HuH-7 (cell line): ENCODE results near the gene GPR62.
"Not testable (repeated sequence)": the region's sequence is repeated elsewhere in the genome, so short reads cannot be mapped to it uniquely, and the experiment has no call there.

Source experiments
- DNase-seq: peaks from one replicate; pipeline ENCODE4 v3.0.0; 2011; ENCODE audit warnings: low spot score

Gene GPR62, protein sequence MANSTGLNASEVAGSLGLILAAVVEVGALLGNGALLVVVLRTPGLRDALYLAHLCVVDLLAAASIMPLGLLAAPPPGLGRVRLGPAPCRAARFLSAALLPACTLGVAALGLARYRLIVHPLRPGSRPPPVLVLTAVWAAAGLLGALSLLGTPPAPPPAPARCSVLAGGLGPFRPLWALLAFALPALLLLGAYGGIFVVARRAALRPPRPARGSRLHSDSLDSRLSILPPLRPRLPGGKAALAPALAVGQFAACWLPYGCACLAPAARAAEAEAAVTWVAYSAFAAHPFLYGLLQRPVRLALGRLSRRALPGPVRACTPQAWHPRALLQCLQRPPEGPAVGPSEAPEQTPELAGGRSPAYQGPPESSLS

DNA sequence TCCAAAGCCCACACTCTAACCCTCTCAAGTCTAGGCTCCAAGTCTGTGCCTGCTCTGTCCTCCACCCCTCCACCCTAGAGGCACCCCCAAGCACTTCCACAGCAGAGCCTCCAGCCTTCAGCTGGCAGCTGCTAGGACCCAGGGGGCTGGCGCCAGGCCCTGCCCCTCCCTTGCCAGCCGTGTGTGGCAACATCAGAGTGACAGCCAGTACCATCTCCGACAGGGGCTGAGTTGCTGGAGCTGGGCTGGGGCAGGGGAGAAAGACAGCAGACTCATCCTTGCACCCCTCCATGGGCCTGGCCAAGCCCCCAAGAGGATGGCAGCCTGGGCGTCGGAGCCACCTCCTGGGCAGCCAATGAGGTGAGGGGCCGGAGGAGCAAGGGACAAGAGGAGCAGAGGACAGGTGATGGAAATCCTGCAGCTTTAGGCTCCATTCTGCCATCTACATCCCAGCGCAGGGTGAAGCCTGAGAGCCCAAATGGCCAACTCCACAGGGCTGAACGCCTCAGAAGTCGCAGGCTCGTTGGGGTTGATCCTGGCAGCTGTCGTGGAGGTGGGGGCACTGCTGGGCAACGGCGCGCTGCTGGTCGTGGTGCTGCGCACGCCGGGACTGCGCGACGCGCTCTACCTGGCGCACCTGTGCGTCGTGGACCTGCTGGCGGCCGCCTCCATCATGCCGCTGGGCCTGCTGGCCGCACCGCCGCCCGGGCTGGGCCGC, at the start of gene GPR62:
Gene GPR62 (plus strand): TSS at position 207 of the 718 bp plus-strand sequence. CDS start 272 bp downstream, at position 479.
- no peak for DNase-seq

DNA sequence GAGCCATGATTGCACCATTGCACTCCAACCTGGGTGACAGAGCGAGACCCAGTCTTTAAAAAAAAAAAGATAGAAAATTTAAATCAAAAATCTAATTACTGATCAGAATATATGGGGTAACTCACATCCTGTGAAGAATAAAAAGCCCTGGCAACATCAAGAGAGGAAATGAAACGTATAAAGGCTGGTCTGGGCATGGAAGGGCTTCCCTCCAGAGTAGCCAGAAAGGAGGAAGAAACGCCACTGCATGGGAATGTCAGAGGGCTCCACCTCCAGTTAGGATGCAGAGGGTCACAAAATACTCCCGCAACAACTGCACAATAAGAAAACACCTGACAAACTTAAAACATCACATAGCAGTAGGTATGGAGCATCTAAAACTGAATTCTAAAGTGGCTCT, 47.2 kb upstream of the GPR62 start:
- no peak for DNase-seq

DNA sequence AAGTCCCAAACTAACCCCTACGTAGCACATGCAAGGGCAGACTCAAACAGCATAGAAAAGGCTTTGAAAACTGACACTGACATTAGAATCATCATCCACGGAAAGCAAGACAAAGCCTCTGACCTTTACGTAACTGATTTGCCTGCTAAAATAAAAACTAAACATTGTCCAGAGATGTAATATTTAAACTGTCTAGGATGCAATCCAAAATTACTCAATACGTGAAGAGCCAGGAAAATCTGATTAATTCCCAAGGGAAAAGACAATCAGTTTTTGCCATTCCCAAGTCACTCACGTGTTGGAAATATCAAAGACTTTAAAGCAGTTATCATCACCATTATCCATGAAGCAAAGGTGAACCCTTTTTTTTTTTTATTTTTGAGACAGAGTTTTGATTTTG, 38.8 kb upstream of the GPR62 start:
- no peak for DNase-seq

DNA sequence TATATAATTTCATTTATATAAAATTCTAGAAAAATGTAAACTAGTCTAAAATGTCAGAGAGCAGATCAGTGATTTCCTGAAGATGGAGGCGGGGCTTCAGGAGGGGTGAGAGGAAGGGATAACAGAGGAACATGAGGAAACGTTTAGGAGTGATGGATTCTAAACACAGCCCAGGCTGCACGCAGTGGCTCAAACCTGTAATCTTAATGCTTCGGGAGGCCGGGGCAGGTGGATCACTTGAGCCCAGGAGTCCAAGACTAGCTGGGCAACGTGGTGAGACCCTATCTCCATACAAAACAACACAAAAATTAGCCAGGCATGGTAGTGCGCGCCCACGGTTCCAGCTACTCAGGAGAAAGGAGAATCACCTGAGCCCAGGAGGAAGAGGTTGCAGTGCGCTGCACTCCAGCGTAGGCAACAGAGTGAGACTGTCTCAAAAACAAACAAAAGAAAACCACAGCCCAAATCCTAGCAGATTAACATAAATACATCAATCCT, 34.1 kb upstream of the GPR62 start:
- no peak for DNase-seq

DNA sequence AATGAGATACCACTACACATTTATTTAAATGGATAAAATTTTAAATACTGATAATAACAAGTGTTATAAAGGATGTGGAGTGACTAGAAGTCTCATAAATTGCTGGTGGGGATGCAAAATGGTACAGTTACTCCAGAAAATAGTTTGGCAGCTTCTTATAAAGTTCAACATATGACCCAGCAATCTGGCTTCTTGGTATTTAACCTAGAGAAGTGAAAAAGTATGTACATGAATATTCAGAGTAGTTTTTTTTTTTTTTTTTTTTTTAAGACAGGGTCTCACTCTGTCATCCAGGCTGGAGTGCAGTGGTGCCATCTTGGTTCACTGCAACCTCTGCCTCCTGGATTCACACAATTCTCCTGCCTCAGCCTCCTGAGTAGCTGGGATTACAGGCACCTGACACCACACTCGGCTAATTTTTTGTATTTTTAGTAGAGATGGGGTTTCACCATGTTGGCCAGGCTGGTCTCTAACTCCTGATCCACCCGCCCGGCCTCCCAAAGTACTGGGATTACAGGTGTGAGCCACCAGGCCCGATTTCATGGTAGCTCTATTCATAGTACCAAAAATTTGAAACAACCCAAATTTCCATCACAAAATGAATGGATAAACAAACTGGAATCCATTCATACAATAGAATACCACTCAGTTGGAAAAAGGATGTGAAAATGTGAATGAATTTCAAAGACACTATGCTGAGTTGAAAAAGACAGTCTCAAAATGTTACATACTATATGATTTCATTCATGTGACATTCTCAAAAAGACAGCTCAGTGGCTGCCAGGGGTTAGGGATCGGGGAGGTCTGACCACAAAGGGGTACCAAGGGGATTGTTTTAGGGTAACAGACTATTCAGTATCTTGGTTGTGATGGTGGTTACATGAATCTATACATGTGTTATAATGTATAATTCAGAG, 27.9 kb upstream of the GPR62 start:
- no peak for DNase-seq

DNA sequence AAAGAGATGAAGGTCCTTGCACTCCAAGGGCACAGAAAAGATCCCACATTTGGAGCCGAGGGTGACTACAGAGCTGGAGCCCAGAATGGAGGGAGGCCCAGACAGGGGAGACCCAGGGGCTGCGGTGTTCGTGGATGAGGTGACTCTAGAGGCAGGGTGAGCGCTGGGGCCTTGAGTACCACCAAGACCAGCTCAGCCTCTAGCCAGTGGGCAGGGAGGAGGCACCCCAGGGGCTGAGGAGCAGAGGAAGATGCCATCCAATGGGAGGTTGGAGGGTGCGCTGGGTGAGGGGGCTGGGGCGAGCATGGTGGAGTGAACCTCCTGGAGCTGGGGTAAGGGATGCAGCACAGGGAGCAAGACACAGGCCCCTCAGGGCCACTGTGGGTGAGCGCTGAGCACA, 26.7 kb upstream of the GPR62 start:
- DNase-seq = no peak

DNA sequence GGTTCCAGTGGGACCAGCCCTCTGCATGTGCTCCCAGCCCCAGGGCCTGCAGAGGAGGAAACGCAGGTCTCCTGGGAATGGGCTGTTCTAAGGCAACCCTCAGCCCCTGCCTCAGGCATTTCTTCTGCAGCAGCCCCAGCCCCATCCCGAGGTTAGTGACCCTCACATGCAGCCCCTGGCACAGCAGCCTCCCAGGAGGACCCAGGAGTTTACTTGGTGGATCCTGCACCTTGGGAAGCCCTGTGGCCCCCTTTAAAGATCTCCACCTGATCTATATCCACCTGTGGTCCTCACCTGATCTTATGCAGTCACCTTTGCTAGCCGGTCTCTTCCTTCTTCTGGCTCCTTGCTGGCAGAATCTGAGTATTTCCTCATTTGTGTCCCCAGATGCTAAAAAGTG, 26.2 kb upstream of the GPR62 start:
- not testable (repeated sequence) for DNase-seq

DNA sequence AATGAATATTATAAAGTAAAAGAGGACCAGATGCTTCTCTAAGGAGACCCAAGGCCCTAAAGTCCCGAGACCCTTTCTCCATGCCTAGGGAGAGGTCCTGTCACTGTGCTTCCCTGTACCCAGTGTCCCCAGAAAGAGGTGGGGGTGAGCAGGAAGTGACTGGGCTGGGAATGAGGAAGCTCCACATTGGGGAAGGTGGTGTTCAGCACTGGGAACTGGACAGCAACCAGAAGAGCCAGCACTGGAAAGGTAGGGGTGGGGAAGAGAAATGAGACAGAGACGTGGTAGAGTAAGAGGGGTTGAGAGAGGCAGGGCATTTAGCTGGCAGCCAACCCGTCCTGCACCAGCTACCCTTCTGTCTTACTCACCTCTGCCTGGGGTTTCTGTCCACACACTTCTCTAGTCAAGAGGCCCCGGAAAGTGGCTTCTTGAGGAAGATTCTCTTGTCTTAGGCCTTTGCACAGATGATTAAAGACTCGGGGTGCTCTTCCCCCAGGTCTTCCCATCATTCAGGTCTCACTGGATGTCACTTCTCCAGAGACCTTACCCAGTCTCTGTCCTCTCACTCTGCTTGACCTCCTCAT, 25.7 kb upstream of the GPR62 start:
- DNase-seq = peak; percentile 47

DNA sequence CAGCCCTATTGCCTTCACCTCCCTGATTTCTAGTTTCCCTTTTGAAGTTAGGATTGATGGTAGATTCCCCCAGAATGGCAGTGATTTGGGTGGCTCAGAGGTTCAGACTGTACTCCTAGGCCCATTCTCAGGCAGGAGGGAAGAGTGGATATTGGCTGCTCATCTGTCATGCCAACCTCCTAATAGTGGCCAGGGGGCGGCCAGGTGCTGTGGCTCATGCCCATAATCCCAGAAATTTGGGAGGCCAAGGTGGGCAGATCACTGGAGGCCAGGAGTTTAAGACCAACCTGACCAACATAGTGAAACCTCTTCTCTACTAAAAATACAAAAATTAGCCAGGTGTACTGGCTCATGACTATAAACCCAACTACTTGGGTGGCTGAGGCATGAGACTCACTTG, 24.7 kb upstream of the GPR62 start:
- DNase-seq = no peak

DNA sequence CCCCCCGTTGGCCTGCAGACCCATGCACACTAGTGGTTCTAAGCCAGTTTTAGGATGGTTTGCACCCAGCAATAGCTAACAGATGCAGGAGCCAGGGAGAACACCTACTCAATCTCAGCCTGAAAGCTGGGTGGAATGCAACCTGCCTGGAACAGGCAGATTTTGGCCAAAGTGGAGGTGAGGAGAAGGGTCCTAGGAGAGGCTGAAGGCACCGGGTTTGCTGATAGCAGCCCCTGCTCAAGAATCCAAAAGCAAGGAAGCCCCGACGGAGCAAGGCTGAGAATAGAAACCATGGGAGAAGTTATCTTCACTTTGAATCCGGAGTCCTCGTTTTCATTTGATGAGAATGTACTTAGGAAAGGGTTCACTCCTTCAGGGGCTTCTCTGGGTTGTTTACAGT, 23.4 kb upstream of the GPR62 start:
- no peak for DNase-seq

DNA sequence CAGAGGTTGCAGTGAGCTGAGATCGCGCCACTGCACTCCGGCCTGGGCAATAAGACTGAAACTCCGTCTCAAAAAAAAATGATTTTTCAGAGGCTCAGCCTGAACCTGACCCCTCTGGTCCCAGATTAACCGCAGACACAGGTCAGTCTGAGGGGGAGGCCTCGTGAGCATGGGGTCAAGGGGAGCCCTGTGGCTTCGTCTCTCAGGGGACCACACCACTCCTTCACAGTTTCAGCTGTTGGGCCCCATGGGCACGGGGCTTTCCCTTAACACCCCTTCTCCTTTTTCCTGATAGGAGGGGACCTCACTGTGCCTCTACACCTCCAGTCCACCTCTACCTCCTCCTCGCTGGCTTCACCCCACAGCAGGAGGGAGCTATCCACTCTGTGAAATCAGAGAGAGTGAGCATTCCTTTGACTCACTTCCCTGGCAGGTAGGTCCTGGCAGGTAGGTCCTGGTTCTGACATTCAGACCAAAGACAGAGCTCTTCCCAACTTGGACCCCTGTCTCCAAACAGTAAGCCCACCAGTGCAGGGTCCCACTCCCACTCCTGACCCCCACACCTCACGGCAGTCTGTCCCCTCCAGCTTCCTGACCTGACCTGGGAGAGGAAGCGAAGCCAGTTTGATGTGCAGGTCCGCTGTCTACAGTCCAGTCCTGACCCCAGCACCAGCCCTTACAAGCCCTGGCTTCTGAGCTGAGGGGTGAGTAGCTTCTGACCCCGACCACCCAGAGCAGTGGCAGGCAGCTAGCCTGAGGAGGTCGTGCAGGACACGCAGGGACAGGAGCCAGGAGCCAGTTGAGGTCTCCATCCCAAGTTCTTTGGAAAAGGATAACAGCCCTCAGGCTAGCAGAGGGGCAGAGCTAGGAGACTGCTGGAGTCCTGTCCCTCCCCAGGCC, 22.5 kb upstream of the GPR62 start:
- no peak for DNase-seq

DNA sequence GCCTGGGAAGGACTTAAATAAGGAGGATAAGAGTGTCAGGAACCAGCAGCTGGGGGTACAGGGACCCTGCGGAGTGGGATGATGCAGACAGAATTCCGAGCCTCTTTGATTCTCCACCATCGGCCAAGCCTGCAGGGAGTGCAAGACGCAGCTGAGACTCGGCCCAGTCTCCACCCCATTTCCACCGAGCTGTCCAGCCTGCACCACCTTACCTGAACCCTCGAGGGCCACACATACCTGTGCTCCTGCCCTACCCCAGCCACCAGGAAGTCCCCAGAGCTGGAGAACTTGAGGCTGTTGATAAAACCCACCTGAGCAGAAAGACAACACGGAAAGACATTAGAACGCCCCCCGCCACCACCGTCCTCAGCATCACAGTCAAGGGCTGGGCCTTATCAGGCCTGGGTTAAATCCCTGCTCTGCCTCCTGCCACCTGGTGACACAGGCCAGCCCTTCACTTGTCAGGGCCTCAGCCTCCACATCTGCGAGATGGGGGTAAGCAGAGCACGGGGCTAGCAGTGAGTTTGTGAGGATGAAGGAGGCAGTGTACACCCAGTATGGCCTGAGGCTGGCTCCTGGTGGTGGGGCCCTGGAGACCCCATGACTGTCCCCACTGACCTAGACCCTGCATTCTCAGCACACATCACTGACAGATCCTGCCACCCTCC, 21.6 kb upstream of the GPR62 start:
- no peak for DNase-seq

DNA sequence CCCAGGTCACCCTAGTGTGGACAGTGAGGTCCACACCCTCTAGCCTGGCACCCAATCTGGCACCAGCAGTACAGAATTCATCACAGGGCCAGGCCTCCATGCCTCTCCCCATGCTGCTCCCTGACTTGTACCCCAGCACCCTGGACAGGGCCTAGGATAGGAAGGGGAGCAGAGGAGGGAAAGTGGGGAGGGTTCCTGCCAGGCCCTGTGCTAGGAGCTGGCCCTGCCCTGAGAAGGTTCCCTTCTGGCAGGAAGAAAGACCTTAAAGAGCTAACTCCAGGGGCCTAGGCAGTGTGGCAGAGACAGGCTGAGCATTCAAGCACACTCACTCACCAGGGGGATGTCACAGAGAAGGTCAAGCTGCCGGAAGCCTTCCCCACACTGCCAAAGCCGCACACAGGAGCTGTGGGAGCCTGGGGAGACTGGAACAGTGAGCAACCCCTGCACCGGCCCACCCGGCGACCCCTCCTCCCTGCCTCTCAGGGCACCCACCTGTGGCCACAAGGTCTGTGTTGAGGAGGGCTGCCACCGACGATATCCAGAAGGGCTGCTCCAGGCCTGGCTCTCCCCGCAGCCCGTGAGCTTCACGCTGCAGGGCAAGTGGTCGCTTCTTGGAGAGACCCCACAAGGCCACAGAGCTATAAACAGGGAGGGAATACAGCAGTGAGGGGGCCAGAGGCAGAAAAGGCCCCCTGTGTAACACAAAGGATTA, 20.9 kb upstream of the GPR62 start:
- DNase-seq = no peak

DNA sequence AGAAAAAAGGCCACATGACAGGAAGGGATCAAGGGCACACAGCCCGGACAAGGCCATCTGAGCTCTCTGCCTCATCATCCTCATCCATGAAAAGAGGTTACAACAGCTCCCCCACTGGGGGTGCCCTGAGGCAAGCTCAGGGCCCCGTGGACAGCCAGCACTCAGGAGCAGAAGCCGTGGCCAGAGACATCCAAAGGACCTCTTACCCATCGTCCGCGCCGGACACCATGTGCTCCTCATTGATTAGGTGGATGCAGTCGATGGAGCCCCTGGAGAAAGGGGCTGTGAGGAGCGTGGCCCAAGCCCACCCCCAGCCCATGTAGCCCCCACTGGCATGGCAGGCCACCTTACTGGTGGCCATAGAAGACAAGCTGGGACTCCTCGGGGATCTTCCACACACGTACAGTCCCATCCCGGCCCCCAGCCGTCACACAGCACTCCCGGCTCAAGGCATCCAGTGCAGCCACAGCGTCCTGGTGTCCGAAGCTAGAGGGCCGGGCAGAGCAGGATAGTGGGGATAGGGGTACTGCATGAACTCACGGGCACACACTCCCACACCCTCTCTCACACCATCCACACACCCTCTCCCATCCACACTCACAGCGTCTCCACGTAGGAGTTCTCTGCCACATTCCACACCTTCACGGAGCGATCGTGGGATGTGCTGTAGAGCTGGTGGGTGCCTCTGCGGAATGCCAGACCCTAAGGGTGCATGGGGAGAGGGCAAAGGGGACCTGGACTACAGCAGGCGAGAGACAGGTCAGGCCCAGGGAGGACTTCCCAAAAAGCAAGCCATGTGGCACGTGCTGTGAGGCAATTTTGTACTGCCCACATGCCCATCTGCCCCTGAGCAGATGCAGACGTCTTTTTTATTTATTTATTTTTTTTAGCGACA, 19.9 kb upstream of the GPR62 start:
- DNase-seq = no peak

DNA sequence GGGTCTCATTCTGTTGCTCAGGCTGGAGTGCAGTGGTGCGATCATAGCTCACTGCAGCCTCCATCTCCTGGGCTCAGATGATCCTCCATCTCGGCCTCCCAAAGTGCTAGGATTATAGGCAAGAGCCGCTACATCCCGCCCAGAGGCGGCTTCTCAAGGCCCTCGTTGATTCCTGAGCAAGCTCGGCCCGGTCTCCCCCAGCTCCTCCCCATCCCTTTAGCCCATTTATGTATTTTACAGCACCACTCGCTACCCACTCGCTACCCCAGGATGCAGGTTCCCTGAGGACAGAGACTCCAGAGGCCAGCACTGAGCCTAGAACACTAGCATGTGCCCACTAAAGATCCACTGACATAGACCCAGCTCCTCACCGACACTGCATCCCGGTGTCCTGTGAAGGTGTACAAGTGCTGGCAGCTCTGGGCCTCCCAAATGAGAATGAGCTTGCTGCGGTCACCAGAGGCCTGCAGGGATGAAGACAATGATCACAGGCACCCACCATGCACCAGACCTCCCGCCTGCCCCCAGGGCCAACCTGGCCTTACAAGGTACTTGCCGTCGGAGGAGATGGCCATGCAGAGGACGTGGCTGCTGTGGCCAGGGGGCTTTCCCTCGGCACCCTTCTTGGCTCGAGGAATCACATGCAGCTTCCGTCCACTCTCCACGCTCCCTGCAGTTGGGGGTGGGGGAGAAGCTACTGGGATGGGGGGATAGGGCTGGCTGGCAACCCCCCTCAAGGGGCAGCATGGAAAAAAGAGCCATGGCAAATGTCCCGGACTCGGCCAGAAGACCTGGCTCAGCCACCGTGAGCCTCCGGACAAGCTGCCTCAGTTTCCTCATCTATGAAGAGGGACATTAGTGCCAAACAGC, 19.1 kb upstream of the GPR62 start:
- DNase-seq = no peak

DNA sequence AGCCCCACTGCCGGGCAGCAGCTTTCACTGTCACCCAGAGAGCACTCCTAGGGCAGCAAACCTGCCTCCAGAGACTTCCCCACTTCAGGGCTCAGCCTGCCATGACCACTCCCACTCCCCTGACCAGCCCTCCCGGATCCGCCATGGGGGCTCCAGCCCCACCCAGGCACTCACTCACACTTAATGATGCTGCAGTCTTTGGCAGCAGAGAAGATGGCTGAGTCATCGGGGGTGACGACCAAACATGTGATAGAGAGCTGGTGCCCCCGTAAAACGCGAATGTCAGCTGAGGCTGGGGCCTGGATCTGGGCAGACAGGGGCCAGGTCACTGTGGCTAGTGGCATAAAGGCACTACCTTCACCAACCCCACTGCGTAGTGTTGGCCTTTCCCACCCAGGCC, 18.2 kb upstream of the GPR62 start:
- no peak for DNase-seq

DNA sequence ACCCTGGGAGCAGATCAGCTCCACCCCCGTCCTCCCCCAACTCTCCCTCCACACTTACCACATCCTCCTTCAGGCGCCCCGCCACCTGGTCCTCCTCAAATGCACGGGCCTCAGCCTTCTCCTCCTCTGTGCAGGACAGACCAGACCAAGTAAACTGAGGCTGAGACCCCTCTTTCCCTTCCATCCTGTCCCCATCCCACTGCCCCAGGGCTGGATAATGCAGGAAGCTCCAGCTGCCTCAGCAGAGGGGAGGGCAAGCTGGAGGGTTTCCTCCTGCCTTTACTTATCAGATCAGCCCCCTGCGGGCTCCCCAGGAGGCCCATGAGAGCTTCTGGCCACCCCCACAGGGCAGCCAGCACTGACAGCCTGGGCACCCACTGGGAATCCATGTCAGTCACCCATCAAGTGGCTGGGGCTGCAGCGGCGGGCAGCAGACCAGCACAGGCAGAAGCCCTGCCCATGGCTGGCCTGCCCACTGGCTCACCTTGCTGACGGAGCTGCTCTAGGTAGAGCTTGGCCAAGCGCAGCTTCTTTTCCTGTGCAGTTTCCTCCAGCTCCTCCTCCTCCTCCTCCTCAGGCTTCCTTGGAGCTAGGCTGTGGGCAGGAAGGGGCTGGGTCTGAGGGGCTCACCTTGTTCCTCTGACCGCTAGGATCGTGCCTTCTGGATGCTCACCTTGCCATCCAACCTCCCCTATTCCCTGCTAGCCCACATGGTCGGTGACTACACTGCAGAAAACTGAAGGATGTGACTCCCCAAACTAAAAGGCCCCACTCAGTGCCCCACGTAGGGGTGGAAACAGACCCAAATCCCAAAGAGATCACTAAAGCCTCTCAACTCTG, 17.4 kb upstream of the GPR62 start:
- DNase-seq = no peak
